Measurements from ENCODE around the gene KLHL11.

The KLHL11 gene

GRCh38 chr17:41909088-41909487 lies 43.9 kb upstream of the KLHL11 start:
- no peak for DNase-seq (ENCODE audit: low spot score)
- no peak for TF ChIP-seq CTCF (IDR thresholded peaks at IDR 0.05; ENCODE audit: extremely low read depth, missing control alignments)

- no peak for TF ChIP-seq CTCF (IDR thresholded peaks at IDR 0.05; ENCODE audit: extremely low read depth, missing control alignments)
- DNase-seq (ENCODE audit: low spot score) = no peak
Observed at GRCh38 chr17:41907633-41908539, 42.7 kb upstream of the KLHL11 start.

DNA sequence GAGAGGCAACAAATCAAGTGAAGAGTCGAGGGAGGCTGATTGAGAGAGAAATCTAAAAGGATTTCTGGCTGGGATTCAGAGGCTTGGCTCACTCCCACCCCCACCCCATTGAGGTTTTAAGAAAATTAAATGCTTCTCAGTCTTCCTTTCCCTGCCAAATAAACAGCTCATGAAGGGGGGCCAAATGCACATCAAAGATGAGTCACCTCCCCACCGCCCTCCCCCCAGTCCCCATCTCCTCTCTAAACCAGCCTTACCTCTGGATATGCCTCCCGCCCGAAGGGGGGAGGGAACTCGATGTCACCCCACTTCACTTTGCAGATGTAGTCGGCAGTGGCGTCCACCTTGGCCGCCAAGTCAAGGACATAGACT lies 41.9 kb upstream of the KLHL11 start:
- no peak for TF ChIP-seq CTCF (IDR thresholded peaks at IDR 0.05; ENCODE audit: extremely low read depth, missing control alignments)
- no peak for DNase-seq (ENCODE audit: low spot score)

DNA sequence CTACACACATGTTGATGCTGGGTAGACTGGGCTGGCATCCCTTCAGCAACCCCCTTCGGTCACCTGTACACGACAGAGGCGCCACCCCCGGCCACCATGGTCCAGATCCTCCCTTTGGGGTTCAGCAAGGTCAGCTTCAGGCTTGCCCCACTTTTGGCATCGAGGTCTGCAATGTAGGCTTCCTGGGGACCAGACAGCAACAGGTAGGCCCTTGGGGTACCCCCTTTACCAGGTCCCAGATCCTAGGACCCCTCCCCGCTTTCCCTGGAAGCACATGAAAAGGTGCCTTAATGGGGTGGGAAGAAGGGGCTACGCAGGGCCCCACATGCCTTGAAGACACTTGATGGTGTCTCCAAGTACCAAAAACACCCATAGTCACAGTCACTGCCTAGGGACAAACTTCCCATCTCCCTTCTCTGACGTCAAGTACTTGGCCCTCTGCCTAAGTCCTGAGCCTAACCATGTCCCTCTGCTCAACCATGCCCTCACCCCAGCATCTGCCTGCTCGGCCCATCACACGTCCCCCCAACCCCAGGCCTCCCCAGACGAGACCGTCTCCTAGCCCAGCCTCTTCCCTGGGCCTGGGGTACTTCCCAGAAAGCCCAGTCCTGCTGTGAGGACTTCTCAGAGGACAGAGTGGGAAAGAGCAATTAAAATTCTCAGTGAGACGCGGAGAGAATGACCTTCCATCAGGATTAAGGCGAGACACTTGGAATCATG lies 41.4 kb upstream of the KLHL11 start:
- no peak for TF ChIP-seq CTCF (IDR thresholded peaks at IDR 0.05; ENCODE audit: extremely low read depth, missing control alignments)
- no peak for DNase-seq (ENCODE audit: low spot score)

- no peak for TF ChIP-seq CTCF (IDR thresholded peaks at IDR 0.05; ENCODE audit: extremely low read depth, missing control alignments)
- DNase-seq (ENCODE audit: low spot score) = no peak
Observed at GRCh38 chr17:41905172-41905571, 39.9 kb upstream of the KLHL11 start.

DNA sequence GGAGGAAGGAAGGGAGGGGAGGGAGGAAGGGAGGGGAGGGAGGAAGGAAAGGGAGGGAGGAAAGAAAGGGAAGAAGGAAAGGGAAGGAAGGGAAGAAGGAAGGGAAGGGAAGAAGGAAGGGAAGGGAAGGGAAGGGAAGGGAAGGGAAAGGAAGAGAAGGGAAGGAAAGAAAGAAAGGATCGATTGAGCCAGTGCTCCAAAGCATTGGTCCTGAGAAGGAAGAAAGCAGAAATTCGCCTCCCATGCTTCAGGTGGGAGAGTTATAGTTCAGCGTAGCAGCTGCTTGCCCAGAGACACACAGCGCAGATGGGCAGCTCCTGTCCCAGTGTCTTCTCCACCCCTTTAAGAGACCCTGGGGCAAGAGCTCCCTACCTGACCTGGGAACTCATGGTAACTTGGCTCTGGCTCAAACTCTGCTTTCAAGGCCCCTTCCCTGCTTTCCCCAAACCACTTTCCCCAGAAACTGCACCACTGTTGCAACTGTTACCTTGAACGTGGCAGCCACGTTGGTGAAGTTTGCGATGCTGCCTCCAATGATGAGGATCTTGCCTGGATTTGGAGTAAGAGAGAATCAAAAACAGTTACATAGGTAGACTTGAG lies 39.1 kb upstream of the KLHL11 start:
- no peak for TF ChIP-seq CTCF (IDR thresholded peaks at IDR 0.05; ENCODE audit: extremely low read depth, missing control alignments)
- no peak for DNase-seq (ENCODE audit: low spot score)

DNA sequence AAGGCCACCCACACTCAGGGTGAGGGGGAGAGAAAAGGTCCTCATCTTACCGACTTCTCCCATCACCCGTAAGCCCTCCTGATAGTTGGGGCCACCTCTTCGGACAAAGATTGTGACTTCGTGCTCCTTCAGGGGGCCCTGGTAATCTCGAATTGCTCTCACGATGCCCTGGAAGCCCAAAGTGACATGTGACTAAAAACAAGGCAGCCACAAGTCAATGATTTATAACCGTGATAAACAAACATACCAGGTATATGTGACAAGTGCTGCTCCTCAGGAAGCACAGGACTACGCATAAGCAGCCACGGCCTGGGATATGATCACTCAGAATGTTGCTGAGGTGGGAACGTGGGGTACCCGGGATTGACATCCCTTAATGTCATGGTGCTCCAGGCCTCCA lies 36.4 kb upstream of the KLHL11 start:
- DNase-seq (ENCODE audit: low spot score) = no peak
- TF ChIP-seq CTCF (IDR thresholded peaks at IDR 0.05; ENCODE audit: extremely low read depth, missing control alignments) = no peak
